HEK293 (cell line): ENCODE measurements around the gene NPIPB2.

ENCODE experiments used
- CTCF ChIP-seq: fragments of 450-650 bp; formaldehyde crosslinking; IDR thresholded peaks from 2 replicates; pipeline ENCODE4 v1.5.1; 2016; ENCODE audit warnings: missing biosample characterization, missing genetic modification characterization
- GLIS1 ChIP-seq: fragments of 450-650 bp; formaldehyde crosslinking; IDR thresholded peaks from 2 replicates; pipeline ENCODE4 v1.5.1; 2016; ENCODE audit warnings: missing biosample characterization, missing genetic modification characterization
- PATZ1 ChIP-seq: fragments of 450-650 bp; formaldehyde crosslinking; IDR thresholded peaks from 2 replicates; pipeline ENCODE4 v1.5.1; 2016; ENCODE audit warnings: missing biosample characterization, missing genetic modification characterization
- PBX3 ChIP-seq: sonication (generic); formaldehyde crosslinking; IDR thresholded peaks from 2 replicates; pipeline ENCODE4 v1.8.1; 2022; ENCODE audit warnings: mild to moderate bottlenecking, moderate library complexity, missing genetic modification reagents
- PRDM10 ChIP-seq: fragments of 450-650 bp; formaldehyde crosslinking; IDR thresholded peaks from 2 replicates; pipeline ENCODE4 v1.5.1; 2016; ENCODE audit warnings: missing biosample characterization, missing genetic modification characterization
- ZBTB1 ChIP-seq: fragments of 450-650 bp; formaldehyde crosslinking; IDR thresholded peaks from 2 replicates; pipeline ENCODE4 v1.5.1; 2016; ENCODE audit warnings: missing biosample characterization, missing genetic modification characterization
- ZBTB49 ChIP-seq: fragments of 450-650 bp; formaldehyde crosslinking; IDR thresholded peaks from 2 replicates; pipeline ENCODE4 v1.5.1; 2016; ENCODE audit warnings: missing biosample characterization, missing genetic modification characterization, low read depth
- ZNF146 ChIP-seq: fragments of 450-650 bp; formaldehyde crosslinking; IDR thresholded peaks from 2 replicates; pipeline ENCODE4 v1.5.1; 2016; ENCODE audit warnings: missing biosample characterization, missing genetic modification characterization
- ZNF341 ChIP-seq: fragments of 450-650 bp; formaldehyde crosslinking; IDR thresholded peaks from 2 replicates; pipeline ENCODE4; 2016; ENCODE audit warnings: low read depth, missing biosample characterization, missing genetic modification characterization
- ZNF350 ChIP-seq: fragments of 450-650 bp; formaldehyde crosslinking; IDR thresholded peaks from 2 replicates; pipeline ENCODE4 v1.5.0; 2017; ENCODE audit warnings: missing biosample characterization, mild to moderate bottlenecking, missing genetic modification characterization
- ZNF488 ChIP-seq: fragments of 450-650 bp; formaldehyde crosslinking; IDR thresholded peaks from 2 replicates; pipeline ENCODE4 v1.5.1; 2016; ENCODE audit warnings: missing biosample characterization, missing genetic modification characterization
- ZNF560 ChIP-seq: fragments of 450-650 bp; formaldehyde crosslinking; IDR thresholded peaks from 2 replicates; pipeline ENCODE4 v1.5.1; 2017; ENCODE audit warnings: missing biosample characterization, missing genetic modification characterization, borderline replicate concordance
- ZNF777 ChIP-seq: fragments of 450-650 bp; formaldehyde crosslinking; IDR thresholded peaks from 2 replicates; pipeline ENCODE4 v1.5.1; 2017; ENCODE audit warnings: missing biosample characterization, missing genetic modification characterization, borderline replicate concordance
- ZSCAN30 ChIP-seq: fragments of 450-650 bp; IDR thresholded peaks from 2 replicates; pipeline ENCODE4 v1.5.1; 2018; ENCODE audit warnings: missing biosample characterization, mild to moderate bottlenecking, missing genetic modification characterization, moderate library complexity

- TF ChIP-seq GLIS1 (tag by site-specific recombination) (no peak), ZNF560 (no peak), PRDM10 (tag by site-specific recombination) (no peak), ZNF350 (tag by site-specific recombination) (no peak), CTCF (tag by site-specific recombination) (no peak), ZNF777 (tag by site-specific recombination) (no peak), PBX3 (no peak), ZBTB1 (no peak), PATZ1 (tag by site-specific recombination) (no peak), ZBTB49 (tag by site-specific recombination) (no peak), ZNF146 (tag by site-specific recombination) (no peak), ZSCAN30 (no peak), ZNF488 (tag by site-specific recombination) (no peak), ZNF341 (tag by site-specific recombination) (no peak)
These were observed 49.0 kb upstream of the NPIPB2 start for GRCh38 chr16:11990702-11991390.
